ENCODE results near the gene PLS1. TPM values are rescaled to one million over a fixed set of nuclear protein-coding genes. Genes with fewer than 3 reads are reported as not detected.

The PLS1 gene
- total and polyA plus RNA-seq, 2 of the 8 experiments (the other 6 are each of a cell fraction or from before 2014, with no cell fraction given) = 18.7 to 44.7 TPM

GRCh38 chr3:142664819-142665218, 68.6 kb downstream of the PLS1 start (continued):
- no peak for TF ChIP-seq HDAC6 (IDR thresholded peaks at IDR 0.05; ENCODE audit: low read depth, low read length)
